ENCODE results near the gene RPL21.

Gene RPL21

GRCh38 chr13:27257648-27258253 lies 6.4 kb downstream of the RPL21 start:
- no peak for FAIRE-seq
- DNase-seq (ENCODE audit: insufficient read length, low spot score), result no peak

- no peak for DNase-seq (ENCODE audit: insufficient read length, low spot score)
- FAIRE-seq, result no peak
Measured at GRCh38 chr13:27258637-27259386, 7.5 kb downstream of the RPL21 start.

DNA sequence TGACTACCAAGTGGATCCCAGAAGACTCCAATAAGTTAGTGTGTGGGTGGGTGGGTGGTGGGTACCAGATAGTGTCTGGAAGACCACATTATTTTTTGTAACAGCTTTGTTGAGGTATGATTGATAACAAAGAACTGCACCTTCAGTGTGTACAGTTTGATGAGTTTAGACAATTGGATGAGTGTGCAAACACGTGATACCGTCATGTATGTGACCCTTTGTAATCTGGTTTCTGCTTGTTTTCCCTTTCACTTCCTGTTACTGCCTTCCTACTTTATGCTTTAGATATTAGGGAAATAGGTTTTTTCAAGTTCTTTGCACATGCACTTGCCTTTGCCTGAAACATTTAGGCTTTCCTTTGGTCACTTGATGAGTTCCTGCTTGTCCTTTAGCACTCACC lies 8.5 kb downstream of the RPL21 start:
- FAIRE-seq (no peak), DNase-seq (ENCODE audit: insufficient read length, low spot score) (no peak)

- no peak for FAIRE-seq
- DNase-seq (ENCODE audit: insufficient read length, low spot score), result no peak
Measured at GRCh38 chr13:27261396-27261795, 10.0 kb downstream of the RPL21 start.

- FAIRE-seq (no peak), DNase-seq (ENCODE audit: insufficient read length, low spot score) (no peak)
Measured at GRCh38 chr13:27263438-27263837, 12.1 kb downstream of the RPL21 start.

DNA sequence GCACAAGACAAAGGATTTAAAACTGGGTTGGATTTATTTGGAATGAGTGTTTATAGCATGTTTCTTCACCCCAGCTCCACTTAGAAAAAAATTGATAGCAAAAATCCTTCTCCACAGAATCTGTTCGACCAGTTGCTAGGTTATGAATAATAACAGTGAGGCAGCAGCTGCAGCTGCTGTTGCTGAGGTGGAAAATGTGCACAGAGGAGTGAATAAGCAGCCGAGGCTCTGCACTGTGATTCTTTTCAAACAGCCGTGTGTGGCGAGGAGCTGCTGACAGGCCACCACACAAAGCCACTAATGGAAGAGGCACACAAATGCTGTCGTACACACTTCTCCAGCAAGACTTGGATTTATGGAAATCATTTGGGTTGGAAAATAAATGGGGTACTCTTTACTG lies 12.8 kb downstream of the RPL21 start:
- DNase-seq (ENCODE audit: insufficient read length, low spot score) (no peak), FAIRE-seq (no peak)

GRCh38 chr13:27264648-27265047 lies 13.3 kb downstream of the RPL21 start:
- FAIRE-seq, result no peak
- DNase-seq (ENCODE audit: insufficient read length, low spot score), result no peak

DNA sequence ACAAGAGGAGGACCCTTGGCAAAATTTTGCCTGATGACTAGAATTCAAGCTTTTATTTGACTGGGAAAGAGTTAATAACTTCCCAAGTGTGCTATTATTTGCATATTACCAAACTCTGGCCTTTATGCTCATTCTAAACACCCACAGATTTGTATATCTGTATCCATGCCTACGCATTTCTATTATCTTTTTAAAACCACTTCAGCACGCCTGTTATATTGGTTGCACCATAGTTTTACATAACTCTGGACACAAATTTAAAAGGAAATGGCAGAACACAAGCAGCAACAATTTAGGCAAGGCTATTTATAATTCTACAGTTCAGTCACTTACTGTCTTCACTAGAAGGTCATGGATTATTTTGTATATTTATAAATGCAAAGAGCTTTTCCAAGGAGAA lies 15.6 kb downstream of the RPL21 start:
- no peak for DNase-seq (ENCODE audit: insufficient read length, low spot score)
- FAIRE-seq, result no peak

DNA sequence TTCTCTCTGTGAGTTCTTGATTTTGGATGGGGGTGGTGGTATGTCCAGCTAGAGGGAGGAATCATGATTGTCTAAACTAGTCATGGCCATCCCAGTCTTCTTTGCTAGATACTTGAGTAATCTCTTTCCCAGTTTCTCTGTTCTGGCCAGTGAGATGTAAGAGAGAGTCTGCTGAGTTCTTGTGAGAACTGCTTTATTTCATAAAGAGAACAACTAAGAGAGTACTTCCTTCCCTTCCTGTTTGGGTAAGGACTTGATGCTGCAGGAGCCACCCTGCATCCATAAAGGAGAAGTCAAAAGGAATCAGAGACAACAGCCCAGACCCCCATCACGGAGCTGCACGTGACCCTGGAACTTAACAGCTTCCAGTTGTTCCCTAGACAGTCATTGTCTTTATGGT lies 16.2 kb downstream of the RPL21 start:
- FAIRE-seq, result no peak

DNA sequence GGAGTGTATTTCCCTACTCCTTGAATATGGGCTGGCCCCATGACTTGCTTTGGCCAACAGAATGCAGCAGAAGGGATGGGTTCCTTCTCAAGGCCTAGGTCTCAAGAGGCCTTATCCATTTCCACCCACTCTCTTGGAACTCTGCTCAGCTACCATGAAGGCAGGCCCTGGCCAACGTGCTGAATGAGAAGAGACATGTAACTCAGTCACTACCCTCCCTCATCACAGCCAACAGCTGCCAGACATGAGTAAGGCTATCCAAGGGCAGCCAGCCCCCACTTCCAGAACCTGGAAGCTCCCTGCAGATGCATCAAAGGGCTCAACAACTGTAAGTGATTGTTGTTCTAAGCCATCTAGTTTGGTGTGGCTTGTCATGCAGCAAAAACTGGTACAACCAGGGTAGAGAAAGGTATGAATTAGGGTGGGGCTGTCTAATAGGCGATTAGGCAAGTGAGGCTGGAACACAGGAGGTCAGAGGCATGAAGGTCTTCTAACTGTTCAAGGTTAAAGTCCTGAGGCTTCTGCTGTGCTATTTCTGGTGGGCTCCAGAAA lies 17.8 kb downstream of the RPL21 start:
- DNase-seq (ENCODE audit: insufficient read length, low spot score) (no peak), FAIRE-seq (no peak)

More for the DNA sequence above, 16.2 kb downstream of the RPL21 start:
- no peak for DNase-seq (ENCODE audit: insufficient read length, low spot score)

GRCh38 chr13:27270594-27271520 lies 19.5 kb downstream of the RPL21 start, which contains the start of gene RASL11A:
Gene RASL11A, plus strand, starts transcription at chr13:27270830. Its CDS starts 115 bp downstream, at chr13:27270945.
- no peak for FAIRE-seq
- peak; percentile 52 for DNase-seq (ENCODE audit: insufficient read length, low spot score)

DNA sequence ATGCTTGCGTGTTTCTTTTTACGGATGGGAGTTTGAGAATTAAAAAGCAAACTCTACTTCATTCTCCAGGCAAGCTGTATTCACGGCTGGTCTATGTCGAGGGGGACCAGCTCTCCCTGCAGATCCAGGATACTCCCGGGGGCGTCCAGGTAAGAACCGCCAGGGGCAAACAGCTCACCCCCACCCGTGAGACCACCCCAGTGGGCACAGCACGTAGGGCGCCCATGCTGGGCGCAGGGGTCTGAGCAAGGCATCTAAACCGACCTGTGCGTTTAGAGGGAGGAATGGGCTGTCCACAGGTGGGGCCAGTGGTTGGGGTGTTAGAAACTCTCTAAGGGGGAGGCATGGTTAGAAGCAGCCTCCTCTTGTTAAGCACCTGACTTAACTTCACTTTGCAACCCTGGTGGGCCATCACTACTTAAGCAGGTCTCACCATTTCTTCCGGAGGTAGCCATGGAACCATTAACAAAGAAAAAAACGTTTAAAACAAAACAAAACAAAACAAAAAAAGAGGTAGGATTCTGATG lies 20.3 kb downstream of the RPL21 start:
- FAIRE-seq (no peak), DNase-seq (ENCODE audit: insufficient read length, low spot score) (no peak)

DNA sequence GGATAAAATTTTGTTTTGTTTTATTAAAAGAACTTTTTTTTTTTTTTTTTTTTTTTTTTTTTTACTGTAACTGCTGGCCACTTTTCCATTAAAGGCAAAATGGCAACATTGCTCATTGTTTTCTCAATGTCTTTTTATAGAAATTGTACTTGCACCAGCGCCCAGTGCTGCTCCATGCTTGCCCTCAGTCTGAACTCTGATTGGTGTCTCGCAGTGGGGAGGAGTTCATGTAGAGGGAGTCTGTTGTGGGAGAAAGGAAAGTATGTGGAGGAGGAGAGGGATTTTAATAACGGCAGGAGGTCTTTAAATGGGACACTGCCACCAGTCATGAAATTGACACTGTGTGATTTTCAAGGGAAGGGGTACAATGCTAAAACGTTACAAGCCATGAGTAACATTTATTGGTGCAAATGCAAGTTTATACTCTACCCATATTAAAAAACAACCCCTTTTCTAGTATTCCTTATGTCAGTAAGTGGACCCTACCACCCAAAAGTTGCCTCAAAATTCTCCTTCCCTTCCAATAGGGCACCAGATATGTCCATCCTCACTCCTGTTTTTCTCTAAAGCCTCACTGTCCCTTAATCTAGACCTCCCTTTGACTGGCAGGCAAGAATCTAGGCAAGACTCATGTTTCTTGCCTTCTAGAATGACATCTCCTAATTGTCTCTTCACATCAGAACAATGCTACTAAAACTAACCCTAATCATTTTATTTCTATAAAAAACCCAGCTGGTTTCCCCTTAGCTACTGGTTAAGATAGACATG lies 22.5 kb downstream of the RPL21 start:
- FAIRE-seq (no peak), DNase-seq (ENCODE audit: insufficient read length, low spot score) (no peak)

DNA sequence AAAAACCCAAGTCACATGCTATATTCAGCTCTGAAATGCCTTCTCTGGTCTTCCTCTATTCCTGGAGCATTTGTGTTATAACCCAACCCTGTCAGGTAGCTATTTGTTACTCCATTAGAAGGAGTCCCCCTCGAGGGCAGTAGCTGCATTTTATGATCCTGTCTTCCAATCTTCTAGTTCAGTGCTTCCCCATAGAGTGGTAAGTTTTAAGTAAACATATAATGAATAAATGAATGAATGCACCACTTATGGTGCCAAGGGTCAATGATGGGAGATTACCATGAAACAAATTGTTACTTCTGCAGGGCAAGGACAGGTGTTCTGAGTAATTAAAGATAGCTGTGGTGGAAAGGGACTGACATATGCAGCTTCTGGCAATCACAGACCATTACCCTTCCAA lies 23.3 kb downstream of the RPL21 start:
- no peak for FAIRE-seq

DNA sequence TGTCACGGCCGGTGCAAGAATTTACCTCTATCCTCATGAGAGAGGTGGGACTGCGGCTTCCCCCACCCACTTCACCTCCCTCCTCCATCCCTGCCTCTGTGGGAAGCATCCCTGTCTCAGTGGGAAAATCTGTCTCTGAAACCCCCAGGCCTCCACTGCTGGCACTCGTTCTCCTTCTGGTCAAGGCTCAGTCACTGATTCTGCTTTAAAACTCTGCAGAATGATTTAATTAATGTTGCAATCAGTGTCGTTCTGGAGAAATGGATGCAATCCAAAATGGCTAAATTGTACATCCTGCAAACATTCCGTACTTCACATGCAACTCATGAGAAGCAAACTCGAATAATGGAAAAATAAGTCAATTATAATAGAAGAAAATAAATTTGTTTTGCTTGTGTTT lies 24.8 kb downstream of the RPL21 start:
- DNase-seq (ENCODE audit: insufficient read length, low spot score) (no peak), FAIRE-seq (no peak)

More for the DNA sequence above, 23.3 kb downstream of the RPL21 start:
- DNase-seq (ENCODE audit: insufficient read length, low spot score), result no peak

GRCh38 chr13:27279506-27279905 lies 28.1 kb downstream of the RPL21 start:
- DNase-seq (ENCODE audit: insufficient read length, low spot score), result no peak
- no peak for FAIRE-seq

DNA sequence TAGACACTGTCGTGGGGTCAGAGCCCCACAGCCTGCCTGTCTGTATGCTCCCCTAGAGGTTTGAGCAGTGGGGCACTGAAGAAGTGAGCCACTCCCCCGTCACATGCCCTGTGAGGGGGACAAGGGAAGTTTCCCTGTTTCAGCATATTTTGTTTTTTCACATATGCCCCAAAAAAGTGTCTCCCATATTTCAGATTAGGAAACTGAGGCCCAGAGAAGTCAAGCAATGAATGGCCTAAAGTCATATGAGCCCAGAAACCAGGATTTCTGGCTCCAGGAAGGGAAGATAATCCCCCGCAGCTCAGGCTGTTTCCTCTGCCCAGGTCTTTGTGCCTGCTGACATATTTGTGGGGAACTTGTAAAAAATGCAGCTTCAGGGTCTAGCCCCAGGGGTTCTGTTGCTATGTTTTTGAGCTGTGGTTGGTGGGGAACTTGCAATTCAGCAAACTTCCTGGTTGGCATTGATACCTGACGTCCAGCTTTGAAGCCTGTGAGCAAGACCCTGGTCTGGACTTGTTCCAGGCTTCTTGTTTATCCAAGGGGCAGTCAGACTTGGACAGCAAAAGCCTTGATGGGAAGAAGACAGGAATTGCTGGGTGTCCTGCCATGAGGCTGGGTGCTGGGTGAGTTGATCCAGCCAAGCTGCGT lies 28.8 kb downstream of the RPL21 start:
- DNase-seq (ENCODE audit: insufficient read length, low spot score) (no peak), FAIRE-seq (no peak)

DNA sequence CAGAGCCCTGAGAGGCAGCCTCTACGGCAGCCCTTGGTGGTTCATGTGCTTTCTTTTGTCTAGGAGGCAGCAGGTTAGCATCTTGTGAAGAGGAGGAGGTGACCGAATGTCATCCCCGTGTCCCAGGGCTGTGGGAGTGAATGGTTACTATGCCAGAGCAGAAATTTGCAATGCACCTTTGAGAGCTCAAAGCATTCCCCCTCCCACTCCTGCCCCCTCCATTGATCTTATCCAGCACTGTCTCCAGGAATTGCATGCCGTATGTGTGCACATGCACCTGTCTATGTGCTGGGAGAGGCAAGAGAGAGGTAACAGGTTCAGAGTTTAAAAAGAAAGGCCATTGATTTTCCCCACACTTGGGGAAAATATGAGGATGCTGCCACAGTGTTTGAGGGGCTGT lies 29.5 kb downstream of the RPL21 start:
- DNase-seq (ENCODE audit: insufficient read length, low spot score), result no peak
- FAIRE-seq, result no peak

GRCh38 chr13:27281420-27281819 lies 30.1 kb downstream of the RPL21 start:
- FAIRE-seq, result no peak
- DNase-seq (ENCODE audit: insufficient read length, low spot score), result no peak
